H9 (cell line): Measurements from ENCODE around the gene SLCO3A1. TPM values are rescaled to one million over a fixed set of nuclear protein-coding genes. Genes with fewer than 3 reads are reported as not detected.

Experiments
- DNase-seq: peaks from one replicate; pipeline ENCODE4 v3.0.0-alpha.2; 2017
- H2AFZ ChIP-seq: one replicate; pipeline ENCODE4 v1.6.1; 2013; ENCODE audit warnings: mild to moderate bottlenecking, low read length, control low read depth, moderate library complexity
- H2AK5ac ChIP-seq: 2 replicates; pipeline ENCODE4 v1.6.1; 2013; ENCODE audit warnings: low read length, control low read depth, mixed read lengths; ENCODE audit not compliant: insufficient read length
- H2BK120ac ChIP-seq: one replicate; pipeline ENCODE4 v1.6.1; 2013; ENCODE audit warnings: low read depth, mild to moderate bottlenecking, low read length, control low read depth, inconsistent platforms; ENCODE audit not compliant: poor library complexity, severe bottlenecking
- H2BK12ac ChIP-seq: 2 replicates; pipeline ENCODE4 v1.6.1; 2013; ENCODE audit warnings: low read length, control low read depth, mixed read lengths, low read depth; ENCODE audit not compliant: insufficient read length
- H2BK15ac ChIP-seq: 2 replicates; pipeline ENCODE4 v1.6.1; 2013; ENCODE audit warnings: low read depth, low read length, control low read depth
- H2BK20ac ChIP-seq: one replicate; pipeline ENCODE4 v1.6.1; 2013; ENCODE audit warnings: low read depth, mild to moderate bottlenecking, low read length, control low read depth, inconsistent platforms; ENCODE audit not compliant: poor library complexity, severe bottlenecking
- H2BK5ac ChIP-seq: 2 replicates; pipeline ENCODE4 v1.6.1; 2013; ENCODE audit warnings: low read length, control low read depth, mixed read lengths; ENCODE audit not compliant: insufficient read length
- H3K14ac ChIP-seq: 2 replicates; pipeline ENCODE4 v1.6.1; 2013; ENCODE audit warnings: low read length, control low read depth; ENCODE audit not compliant: insufficient read depth
- H3K18ac ChIP-seq: 2 replicates; pipeline ENCODE4 v1.6.1; 2013; ENCODE audit warnings: low read depth, mild to moderate bottlenecking, mixed read lengths, low read length, control low read depth; ENCODE audit not compliant: insufficient read length
- H3K23ac ChIP-seq: 2 replicates; pipeline ENCODE4 v1.6.1; 2013; ENCODE audit warnings: low read length, control low read depth, mixed read lengths, low read depth; ENCODE audit not compliant: insufficient read length
- H3K23me2 ChIP-seq: 2 replicates; pipeline ENCODE4 v1.6.1; 2013; ENCODE audit warnings: low read depth, mild to moderate bottlenecking, mixed read lengths, low read length, control low read depth; ENCODE audit not compliant: insufficient read length, poor library complexity, severe bottlenecking
- H3K27ac ChIP-seq: 2 replicates; pipeline ENCODE4 v1.5.1; 2013; ENCODE audit warnings: low read length, control low read depth, mixed read lengths, low read depth; ENCODE audit not compliant: insufficient read length
- H3K27me3 ChIP-seq: 2 replicates; pipeline ENCODE4 v1.6.1; 2013; ENCODE audit warnings: low read length, control low read depth, inconsistent platforms; ENCODE audit not compliant: insufficient read depth
- H3K4ac ChIP-seq: 2 replicates; pipeline ENCODE4 v1.6.1; 2013; ENCODE audit warnings: low read depth, mild to moderate bottlenecking, control low read depth, inconsistent platforms, low read length, moderate library complexity
- H3K4me1 ChIP-seq: 2 replicates; pipeline ENCODE4 v1.6.1; 2013; ENCODE audit warnings: low read length, control low read depth, inconsistent platforms; ENCODE audit not compliant: insufficient read depth
- H3K4me2 ChIP-seq: 2 replicates; pipeline ENCODE4 v1.6.1; 2013; ENCODE audit warnings: low read length, control low read depth, mixed read lengths; ENCODE audit not compliant: insufficient read length, insufficient read depth
- H3K56ac ChIP-seq: 2 replicates; pipeline ENCODE4 v1.6.1; 2013; ENCODE audit warnings: low read depth, mild to moderate bottlenecking, mixed read lengths, low read length, control low read depth; ENCODE audit not compliant: insufficient read length
- H3K79me1 ChIP-seq: 2 replicates; pipeline ENCODE4 v1.6.1; 2013; ENCODE audit warnings: low read depth, mild to moderate bottlenecking, moderate library complexity, low read length, control low read depth, inconsistent platforms; ENCODE audit not compliant: insufficient read depth, poor library complexity, severe bottlenecking
- H3K79me2 ChIP-seq: 2 replicates; pipeline ENCODE4 v1.6.1; 2013; ENCODE audit warnings: low read length, control low read depth, inconsistent platforms; ENCODE audit not compliant: insufficient read depth
- H3K9ac ChIP-seq: 2 replicates; pipeline ENCODE4 v1.6.1; 2013; ENCODE audit warnings: low read length, control low read depth, mixed read lengths; ENCODE audit not compliant: insufficient read length; ENCODE audit errors: extremely low read depth
- H3K9me3 ChIP-seq: one replicate; pipeline ENCODE4 v1.6.1; 2013; ENCODE audit warnings: low read depth, low read length, inconsistent platforms; ENCODE audit not compliant: control insufficient read depth
- H3T11ph ChIP-seq: one replicate; pipeline ENCODE4 v1.6.1; 2013; ENCODE audit warnings: mild to moderate bottlenecking, low read length, control low read depth, inconsistent platforms
- H4K20me1 ChIP-seq: one replicate; pipeline ENCODE4 v1.6.1; 2013; ENCODE audit not compliant: control insufficient read depth, insufficient read length, insufficient read depth
- H4K5ac ChIP-seq: 2 replicates; pipeline ENCODE4 v1.6.1; 2013; ENCODE audit warnings: low read depth, mild to moderate bottlenecking, mixed read lengths, low read length, control low read depth; ENCODE audit not compliant: insufficient read length
- H4K8ac ChIP-seq: replicated peaks from 2 replicates; pipeline ENCODE4 v1.6.1; 2013; ENCODE audit warnings: low read length, control low read depth, mixed read lengths, low read depth; ENCODE audit not compliant: insufficient read length
- H4K91ac ChIP-seq: 2 replicates; pipeline ENCODE4 v1.6.1; 2013; ENCODE audit warnings: low read depth, mild to moderate bottlenecking, moderate library complexity, mixed read lengths, low read length, control low read depth; ENCODE audit not compliant: insufficient read length
- H3K27ac Mint-ChIP-seq, 3 experiments: 2 replicates in 2 of 3; 3 replicates in 1 of 3; pipeline ENCODE4 v1.8.0; 2020 to 2021; ENCODE audit warnings: mixed read lengths in 3 of 3, mild to moderate bottlenecking in 1 of 3, moderate library complexity in 1 of 3
- H3K27me3 Mint-ChIP-seq: 2 replicates; pipeline ENCODE4 v1.8.0; 2021; ENCODE audit warnings: low read depth, mild to moderate bottlenecking, moderate library complexity, mixed read lengths
- H3K36me3 Mint-ChIP-seq, 3 experiments: 2 replicates in 2 of 3; 3 replicates in 1 of 3; pipeline ENCODE4 v1.8.0; 2020 to 2021; ENCODE audit warnings: low read depth in 3 of 3, mixed read lengths in 3 of 3; ENCODE audit not compliant: insufficient read depth in 1 of 3
- H3K4me1 Mint-ChIP-seq, 2 experiments: 2 replicates each; pipeline ENCODE4 v1.8.0; 2020; ENCODE audit warnings: mixed read lengths in 2 of 2
- H3K4me3 Mint-ChIP-seq, 2 experiments: 2 replicates in 1 of 2; 3 replicates in 1 of 2; pipeline ENCODE4 v1.8.0; 2020 to 2021; ENCODE audit warnings: mild to moderate bottlenecking in 2 of 2, mixed read lengths in 2 of 2, moderate library complexity in 1 of 2
- H3K9me3 Mint-ChIP-seq, 2 experiments: 2 replicates in 1 of 2; 3 replicates in 1 of 2; pipeline ENCODE4 v1.8.0; 2020; ENCODE audit warnings: mild to moderate bottlenecking in 2 of 2, mixed read lengths in 2 of 2, moderate library complexity in 1 of 2
- CTCF ChIP-seq: fragments of 200-600 bp; sonication (generic); conservative IDR thresholded peaks from 3 replicates; pipeline ENCODE4 v1.8.0; 2021; ENCODE audit warnings: antibody characterized with exemption, mild to moderate bottlenecking
- WGBS: extraction: QIAGEN DNeasy Blood & Tissue Kit; methylation state at CpG from one replicate; pipeline ENCODE4 v1.1.7; 2013; ENCODE audit warnings: missing lambda C conversion rate, low lambda C conversion rate, mixed read lengths; ENCODE audit not compliant: insufficient read length; ENCODE audit errors: extremely low coverage; 5-methylcytosine and 5-hydroxymethylcytosine counted together
- total RNA-seq: library from RNA; stranded (reverse); gene quantifications from 2 replicates; pipeline ENCODE4 v1.2.1, GENCODE V29; 2021

SLCO3A1 gene
- total RNA-seq, 1 experiment from 2014 or later: 9.4 TPM

DNA sequence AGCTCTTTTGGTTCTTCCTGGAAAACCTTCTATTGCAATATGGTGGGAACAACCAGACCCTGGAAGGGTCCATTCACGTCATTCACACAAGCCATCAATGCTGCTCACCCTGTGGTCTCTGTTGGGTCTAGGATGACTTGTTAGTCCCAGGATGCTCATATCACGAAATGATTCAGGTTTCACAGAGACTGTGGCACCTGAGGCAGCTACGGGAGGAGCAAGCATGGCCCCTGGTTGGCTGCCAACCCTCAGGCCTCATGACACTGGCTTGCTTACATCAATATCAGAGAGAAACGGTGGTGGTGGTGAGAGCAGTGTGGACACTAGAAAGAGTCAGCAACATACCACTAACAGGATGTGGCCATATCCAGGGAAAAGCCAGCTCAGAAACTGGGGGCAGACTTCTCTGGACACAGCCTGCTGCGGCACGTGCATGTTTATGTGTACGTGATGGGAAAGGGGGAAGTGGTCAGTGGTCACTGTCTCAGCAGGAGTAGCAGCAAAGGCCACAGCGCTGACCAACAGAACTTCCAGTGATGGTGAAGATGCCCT, 331.2 kb downstream of the SLCO3A1 start:
- H3K27ac ChIP-seq: no peak overlapping the region
- Mint-ChIP-seq H3K27me3 (no peaks in the 10 kb centered on the region; the same call in 1 of the 2 replicates), H3K36me3 (no peaks in the 10 kb centered on the region), H3K9me3 (no peaks in the 10 kb centered on the region), H3K27ac (no peak overlapping the region), H3K4me1 (peaks cover 4 to 7% of the 10 kb centered on the region in 2 experiments), H3K4me3 (no peak overlapping the region)
- no peak overlapping the region for H2AK5ac ChIP-seq
- H3K23ac ChIP-seq: no peak overlapping the region
- no peak for TF ChIP-seq CTCF
- DNase-seq: no peak
- H3K23me2 ChIP-seq: no peaks in the 10 kb centered on the region
- no peaks in the 10 kb centered on the region for H3K27me3 ChIP-seq
- WGBS: no CpG with 5 or more reads among the region's 8 CpGs
- no peaks in the 10 kb centered on the region for H3K79me1 ChIP-seq
- no peak overlapping the region for H4K8ac ChIP-seq
- H3K79me2 ChIP-seq: no peaks in the 10 kb centered on the region
- no peak overlapping the region for H2BK12ac ChIP-seq
- H4K91ac ChIP-seq: no peak overlapping the region
- no peak overlapping the region for H2BK5ac ChIP-seq
- no peak overlapping the region for H3K9ac ChIP-seq
- no peaks in the 10 kb centered on the region for H3K9me3 ChIP-seq
- H3T11ph ChIP-seq: no peak overlapping the region
- H3K14ac ChIP-seq: no peak overlapping the region
- no peak overlapping the region for H3K4me2 ChIP-seq
- H2BK120ac ChIP-seq: no peak overlapping the region
- no peak overlapping the region for H2BK20ac ChIP-seq
- H3K56ac ChIP-seq: no peak overlapping the region
- no peak overlapping the region for H2BK15ac ChIP-seq
- no peak overlapping the region for H3K18ac ChIP-seq
- H4K20me1 ChIP-seq: no peaks in the 10 kb centered on the region
- no peaks in the 10 kb centered on the region for H3K4me1 ChIP-seq
- H4K5ac ChIP-seq: no peak overlapping the region
- no peak overlapping the region for H2AFZ ChIP-seq
- no peak overlapping the region for H3K4ac ChIP-seq
